ENCODE data around the gene P3H4.
"Not testable (repeated sequence)": the region's sequence is repeated elsewhere in the genome, so short reads cannot be mapped to it uniquely, and the experiment has no call there.

The P3H4 gene

DNA sequence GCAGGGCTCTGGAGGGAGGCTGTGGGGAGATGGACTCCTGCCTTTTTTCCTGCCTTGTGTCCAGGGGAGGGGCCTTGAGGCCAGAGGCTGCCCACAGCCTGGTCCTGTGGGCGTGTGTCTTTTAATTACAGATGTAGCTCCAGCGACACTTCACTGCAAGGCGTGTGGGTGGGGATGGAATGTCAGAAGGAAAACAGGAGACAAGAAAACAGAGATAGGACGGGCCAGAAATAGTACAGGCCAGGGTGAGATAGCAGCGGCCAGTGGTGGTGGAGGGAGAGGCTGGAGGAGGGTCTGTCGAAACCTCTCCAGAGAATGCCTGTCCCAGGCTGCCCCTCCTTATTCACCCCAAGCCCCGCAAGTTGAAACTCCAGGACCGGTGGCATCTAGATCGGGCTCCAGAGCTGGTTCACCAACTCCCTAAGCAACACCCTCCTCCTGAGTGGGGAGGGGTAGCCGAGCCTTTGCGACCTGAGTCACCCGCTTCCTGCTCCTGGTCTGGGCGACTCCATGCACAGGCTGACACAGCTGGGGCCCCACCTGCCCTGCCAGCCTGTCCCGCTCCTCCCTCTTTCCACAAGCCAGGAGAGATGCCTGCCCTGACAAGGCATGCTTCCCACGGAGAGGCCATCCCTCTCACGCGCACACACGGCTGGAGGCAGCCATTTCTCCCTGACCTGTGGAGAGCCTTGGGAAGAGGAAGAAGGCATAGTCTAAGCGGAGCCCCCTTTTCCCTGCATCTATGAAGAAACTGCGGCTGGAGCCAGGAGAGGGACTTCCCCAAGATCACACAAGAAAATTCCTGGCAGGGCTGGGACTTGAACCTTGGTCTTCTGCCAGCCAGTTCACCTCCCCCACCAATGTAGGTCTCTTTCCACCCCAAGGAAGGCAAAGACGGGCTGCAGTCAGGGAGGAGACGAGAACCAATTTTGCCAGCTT lies 18.6 kb downstream of the P3H4 start:
- no peak for DNase-seq

DNA sequence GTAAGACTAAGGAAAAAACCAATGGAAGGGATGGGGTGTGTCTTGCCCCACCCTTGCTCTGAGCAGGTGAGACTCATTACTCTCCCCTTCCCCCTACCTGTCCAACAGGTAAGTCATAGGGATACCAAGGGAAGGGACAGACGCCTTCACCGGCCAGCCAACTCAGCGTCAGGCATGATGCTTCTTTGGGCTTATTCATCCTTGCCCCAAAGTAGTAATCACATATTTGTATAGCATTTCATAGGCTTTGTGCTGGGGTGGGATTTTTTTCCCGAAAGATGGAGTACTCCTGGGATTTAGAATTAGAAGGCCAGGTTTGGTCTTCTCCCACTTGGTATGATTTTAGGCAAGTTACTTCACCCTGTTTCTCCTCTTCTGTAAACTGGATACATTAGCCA lies 24.7 kb downstream of the P3H4 start:
- no peak for DNase-seq

- peak; percentile 94 for DNase-seq
Measured at GRCh38 chr17:41786227-41787020, 25.3 kb downstream of the P3H4 start, which contains the start of gene JUP. JUP (minus strand) TSS chr17:41786711; CDS start chr17:41771854, 14,857 bp downstream.

- no peak for DNase-seq
Measured at GRCh38 chr17:41785859-41786226, 25.9 kb downstream of the P3H4 start.

GRCh38 chr17:41785091-41785858 lies 26.5 kb downstream of the P3H4 start:
- no peak for DNase-seq

DNA sequence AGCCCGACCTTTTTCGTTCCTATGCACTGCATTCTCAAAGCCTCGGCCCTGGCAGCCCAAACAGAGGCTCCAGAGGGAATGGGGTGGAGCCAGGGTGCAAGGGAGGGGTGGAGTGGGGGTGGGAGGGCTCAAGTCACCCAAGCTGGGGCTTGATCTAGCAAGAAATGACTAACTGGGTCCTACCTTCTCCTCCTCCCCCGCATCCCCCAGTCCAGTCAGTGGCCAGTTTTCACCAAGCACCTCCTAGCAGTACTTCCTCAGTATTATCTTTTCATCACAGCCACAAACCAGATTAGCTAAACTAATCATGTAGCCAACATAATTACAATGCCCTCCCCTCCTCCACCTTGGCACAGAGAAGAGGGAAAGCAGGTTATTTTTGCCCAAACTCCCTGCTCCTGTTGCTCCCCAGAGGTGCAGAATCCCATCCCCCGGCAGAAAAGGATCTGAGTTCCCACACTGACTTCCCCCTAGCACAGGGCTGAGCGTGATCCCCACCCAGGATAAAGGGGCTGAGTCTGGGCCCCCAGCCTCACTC lies 27.5 kb downstream of the P3H4 start:
- DNase-seq, result no peak

DNA sequence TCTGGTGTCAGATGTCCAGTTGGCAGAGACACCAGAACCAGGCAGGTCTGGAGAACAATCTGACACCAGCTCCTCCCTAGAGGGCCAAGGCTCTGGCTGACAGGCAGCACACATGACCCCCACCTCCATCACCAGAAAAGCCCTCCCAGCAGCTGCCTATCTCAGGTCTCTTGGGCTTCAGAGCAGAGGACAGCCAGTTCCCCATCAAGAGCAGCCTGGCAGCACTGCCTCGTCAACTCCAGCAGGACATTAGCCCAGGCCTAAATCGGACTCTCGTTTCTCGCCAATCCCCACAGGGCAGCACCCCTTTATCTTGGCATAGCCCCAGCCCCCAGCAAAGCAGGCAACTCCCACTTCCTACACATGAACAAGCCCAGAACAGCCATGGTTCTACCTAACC lies 29.6 kb downstream of the P3H4 start:
- no peak for DNase-seq

DNA sequence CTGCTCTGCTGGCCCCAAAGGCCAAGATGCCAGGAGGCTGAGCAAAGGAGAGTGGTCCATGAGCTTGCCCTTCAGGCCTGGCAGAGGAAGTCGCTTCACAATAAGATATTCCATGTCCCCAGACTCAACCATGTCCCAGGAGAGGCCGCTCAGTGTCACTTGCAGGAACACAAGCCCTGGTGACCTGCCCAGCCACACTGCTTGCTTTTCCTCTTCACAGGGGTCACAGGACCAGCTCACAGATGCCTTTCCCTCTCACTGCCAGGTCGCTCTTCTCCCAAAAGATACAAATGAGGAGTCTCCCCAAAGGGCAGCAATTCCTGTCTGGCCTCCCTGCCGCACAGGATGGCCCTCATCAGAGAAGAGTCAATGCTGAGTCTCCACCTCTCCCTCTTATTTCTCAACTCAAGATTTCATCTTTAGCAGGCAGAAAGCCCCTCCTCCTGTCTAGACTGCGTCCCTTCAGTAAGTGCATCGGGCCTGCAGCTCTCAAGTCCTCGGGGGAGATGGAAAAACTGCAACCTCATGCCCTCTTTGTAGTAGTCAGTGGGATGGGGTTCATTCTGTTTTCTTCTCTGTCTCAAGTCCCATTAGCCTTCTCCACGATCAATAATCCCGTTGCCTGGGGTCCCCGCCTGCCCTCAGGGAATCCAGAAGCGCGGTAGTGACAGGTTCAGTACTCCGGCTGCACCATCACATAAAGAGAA lies 30.2 kb downstream of the P3H4 start:
- DNase-seq, result no peak

GRCh38 chr17:41779954-41780353 lies 31.8 kb downstream of the P3H4 start:
- no peak for DNase-seq

GRCh38 chr17:41777574-41778188 lies 34.1 kb downstream of the P3H4 start:
- DNase-seq, result no peak

DNA sequence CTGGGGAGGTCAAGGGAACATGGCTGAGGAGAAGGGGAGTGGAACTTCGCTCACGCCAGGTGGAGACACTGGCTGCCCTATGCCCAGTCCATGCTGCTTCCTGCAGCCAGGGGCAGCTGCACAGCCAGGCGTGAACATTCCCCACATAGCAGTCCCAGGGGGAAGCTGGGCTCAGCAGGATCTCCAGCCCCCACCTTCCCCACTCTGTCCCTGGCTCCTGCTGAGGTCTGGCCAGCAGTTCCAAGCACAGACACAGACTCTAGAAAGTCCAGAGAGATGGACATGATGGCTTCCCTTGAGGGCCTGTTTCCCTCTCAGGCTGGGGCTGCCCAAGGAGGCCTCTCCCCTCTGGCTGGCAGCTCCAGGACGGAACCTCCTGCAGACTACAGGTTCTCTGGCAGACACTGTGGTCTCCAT lies 34.6 kb downstream of the P3H4 start:
- DNase-seq, result no peak

GRCh38 chr17:41776262-41776900 lies 35.4 kb downstream of the P3H4 start:
- not testable (repeated sequence) for DNase-seq

DNA sequence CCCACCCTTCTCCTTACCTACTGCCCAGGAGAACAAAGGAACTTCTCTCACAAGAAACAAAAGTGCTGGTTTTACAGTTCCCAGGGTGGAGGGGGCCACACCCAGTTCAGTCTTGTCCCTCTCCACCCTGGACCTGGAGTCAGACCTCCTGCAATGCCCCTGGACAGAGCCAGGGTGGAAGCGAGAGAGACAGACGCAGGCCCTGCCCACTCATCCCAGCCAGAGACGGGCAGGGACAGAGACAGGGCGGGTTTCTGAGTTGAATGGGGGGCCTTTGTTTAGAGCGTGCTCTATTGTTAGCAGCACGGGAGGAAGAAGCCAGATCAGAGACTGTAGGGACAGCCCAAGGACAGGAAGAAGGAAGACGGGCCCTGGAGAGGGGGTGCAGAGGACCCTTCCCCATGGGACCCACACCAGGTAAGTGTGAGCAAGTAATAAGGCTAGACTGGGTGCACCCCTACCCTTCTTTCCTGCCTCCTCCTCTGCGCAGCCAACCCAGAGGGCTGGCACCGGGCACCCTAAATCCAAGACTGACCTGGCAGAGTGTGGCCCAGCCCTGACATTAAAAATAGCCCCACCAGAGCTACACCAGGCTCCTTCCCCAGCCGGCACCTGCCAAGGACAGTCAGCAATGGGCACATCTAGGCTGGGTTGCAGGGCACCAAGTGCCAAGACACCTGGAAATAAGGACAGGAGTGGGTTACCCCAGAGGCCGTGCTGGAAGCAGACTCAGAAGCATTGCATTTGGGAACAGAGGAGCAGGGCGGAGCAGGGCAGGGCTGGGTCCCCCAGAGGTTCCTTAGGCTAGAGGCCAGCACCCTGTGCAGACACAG lies 36.1 kb downstream of the P3H4 start:
- no peak for DNase-seq

- DNase-seq, result no peak
Measured at GRCh38 chr17:41773731-41774193, 38.0 kb downstream of the P3H4 start.

DNA sequence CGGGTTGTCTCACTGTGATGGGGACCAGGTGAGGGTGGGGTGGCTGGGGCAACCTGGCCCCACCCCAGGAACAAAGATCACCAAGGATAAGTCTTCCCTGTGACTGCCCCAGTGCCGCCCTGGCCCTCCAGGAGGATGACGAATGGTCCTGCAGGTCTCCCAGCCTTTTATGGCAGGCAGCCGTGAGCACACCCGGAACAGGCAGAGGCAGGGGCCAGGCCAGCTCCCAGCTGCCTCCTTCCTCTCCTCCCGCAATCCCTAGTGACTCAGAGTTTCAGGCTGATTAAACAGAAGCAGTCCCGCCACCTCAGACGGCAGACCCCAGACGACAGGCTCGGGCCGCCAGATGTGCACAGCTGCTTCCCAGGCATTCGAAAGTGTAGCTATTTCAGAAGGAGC lies 38.6 kb downstream of the P3H4 start:
- DNase-seq, result no peak

DNA sequence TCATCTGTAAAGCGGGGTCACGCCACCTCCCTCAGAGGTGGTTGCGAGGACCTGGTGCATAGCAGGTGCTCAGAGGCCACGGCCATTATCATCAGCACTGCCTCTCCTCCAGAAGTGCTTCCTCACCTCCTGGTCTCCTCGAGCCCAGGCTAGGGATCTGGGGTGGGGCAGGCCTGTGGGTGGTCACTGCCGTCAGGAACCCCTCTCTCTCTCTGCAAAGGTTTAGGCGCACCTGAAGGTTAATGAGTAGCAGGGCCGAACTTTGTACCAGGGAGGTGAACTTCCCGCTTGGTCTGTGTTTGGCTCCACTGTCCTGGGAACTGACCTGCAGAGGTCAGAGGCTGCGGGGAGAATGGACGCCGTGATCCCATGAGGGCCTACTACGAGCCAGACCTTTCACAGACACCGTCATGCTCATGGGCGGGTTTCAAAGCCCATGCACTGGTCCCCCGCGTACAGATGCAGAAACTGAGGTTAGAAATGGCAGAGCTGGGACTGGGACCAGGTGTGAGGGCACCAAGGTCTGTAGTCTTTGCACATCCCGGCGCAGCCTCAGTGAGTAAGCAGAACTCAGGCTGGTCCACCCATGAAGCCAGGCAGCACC lies 39.1 kb downstream of the P3H4 start:
- no peak for DNase-seq

- DNase-seq, result no peak
Measured at GRCh38 chr17:41772218-41772585, 39.5 kb downstream of the P3H4 start.

GRCh38 chr17:41771389-41772206 lies 40.2 kb downstream of the P3H4 start:
- DNase-seq, result no peak

GRCh38 chr17:41769985-41770384 lies 41.8 kb downstream of the P3H4 start:
- DNase-seq, result no peak
